PC-3 (cell line): ENCODE measurements around the gene TMTC1.

Experiments used
- CTCF ChIP-seq: fragments of 300-600 bp; sonication (generic); conservative IDR thresholded peaks from 2 replicates; pipeline ENCODE4 v1.5.1; 2017; ENCODE audit warnings: antibody characterized with exemption, low read depth, mild to moderate bottlenecking, low read length
- EZH2 ChIP-seq: fragments of 300-600 bp; sonication (generic); IDR thresholded peaks from one replicate; pipeline ENCODE4 v1.6.1; 2017; ENCODE audit warnings: antibody characterized with exemption, mild to moderate bottlenecking, low read length; ENCODE audit not compliant: unreplicated experiment

GRCh38 chr12:29794862-29795261, 11.1 kb upstream of the TMTC1 start:
- no peak for TF ChIP-seq CTCF
- TF ChIP-seq EZH2 = no peak
